Body of pancreas (tissue), 4 donors: ENCODE measurements around the gene WNT5B. TPM values are rescaled to one million over a fixed set of nuclear protein-coding genes. Genes with fewer than 3 reads are reported as not detected.
A peak's percentile ranks its signal among the peaks of the same experiment; 100 is the strongest.

Experiments
- ATAC-seq: fragments of 150-250 bp; one replicate; pipeline ENCODE4 v1.9.1; 2016
- DNase-seq, 4 donors: peaks; one replicate each; pipeline ENCODE4 v3.0.0-alpha.2; 2019
- H3K27ac ChIP-seq, 4 donors: fragments of 200-600 bp; sonication (generic); 1 replicate in 3 of 4; 2 replicates in 1 of 4; pipeline versions ENCODE4 v1.5.1 to v1.6.1; 2016 to 2019; ENCODE audit warnings: mild to moderate bottlenecking in 1 of 4, mixed read lengths in 1 of 4, moderate library complexity in 1 of 4
- H3K27me3 ChIP-seq, 2 donors: fragments of 200-600 bp; sonication (generic); one replicate each; pipeline ENCODE4 v1.6.0; 2016; ENCODE audit warnings: mild to moderate bottlenecking in 1 of 2
- H3K36me3 ChIP-seq, 2 donors: fragments of 200-600 bp; sonication (generic); replicated peaks in 1 of 2; 2 replicates each; pipeline ENCODE4 v1.5.1; 2016; ENCODE audit warnings: low read depth in 2 of 2; ENCODE audit not compliant: insufficient read depth in 1 of 2
- H3K4me1 ChIP-seq: fragments of 200-600 bp; sonication (generic); one replicate; pipeline ENCODE4 v1.6.0; 2016
- H3K4me3 ChIP-seq, 2 donors: fragments of 200-600 bp; sonication (generic); 1 replicate in 1 of 2; 2 replicates in 1 of 2; pipeline ENCODE4 v1.5.1; 2016 to 2019
- H3K9me3 ChIP-seq, 3 donors: fragments of 200-600 bp; sonication (generic); 1 replicate in 2 of 3; 2 replicates in 1 of 3; pipeline ENCODE4 v1.5.1; 2016
- POLR2A ChIP-seq, 3 donors: fragments of 450-650 bp; IDR thresholded peaks; one replicate each; pipeline ENCODE4 v1.6.1; 2016; ENCODE audit warnings: antibody characterized with exemption in 3 of 3, mild to moderate bottlenecking in 2 of 3
- WGBS, 2 donors: methylation state at CpG; one replicate each; pipeline ENCODE4 v1.1.5; 2017; 5-methylcytosine and 5-hydroxymethylcytosine counted together
- intact Hi-C: fragments of 100-400 bp; cut with DNase I; formaldehyde crosslinking; loops from one replicate; pipeline ENCODE4 v1.15.1; 2023
- total RNA-seq, 2 donors: library from RNA; depleted of rRNA; stranded (reverse); fragments of >200 nt; gene quantifications; one replicate each; pipeline ENCODE4 v1.1.0, GENCODE V29; 2016
- TF ChIP-seq, protein P1 (sequence below), 7 experiments: fragments of 450-650 bp in 4 of 7; fragments of 200-600 bp in 3 of 7; sonication (generic) in 3 of 7; IDR thresholded peaks; one replicate each; pipeline ENCODE4 v1.5.1; 2016 to 2019; ENCODE audit warnings: antibody characterized with exemption in 7 of 7

Gene WNT5B
- total RNA-seq, 2 donors from 2014 or later, result not detected

DNA sequence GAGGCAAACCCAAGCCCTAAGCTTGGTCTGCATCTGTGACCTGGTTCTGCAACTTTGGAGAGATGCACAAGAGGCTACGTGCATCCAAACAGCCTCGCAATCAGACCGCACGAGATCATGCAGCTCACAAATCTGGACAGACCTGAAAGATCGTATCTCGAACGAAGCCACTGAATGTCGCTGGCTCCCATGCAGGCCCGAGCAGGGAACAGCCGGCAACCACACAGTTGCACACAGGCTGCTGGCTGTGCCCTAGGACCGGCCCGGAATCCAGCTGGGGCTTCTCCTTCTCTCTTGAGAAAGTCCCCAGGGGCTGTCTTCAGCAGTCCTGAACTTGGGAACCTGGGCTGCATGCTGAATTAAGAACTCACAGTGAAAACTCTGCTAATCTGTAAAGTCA lies 27.9 kb downstream of the WNT5B start:
- H3K9me3 ChIP-seq, result no peaks in the 10 kb centered on the region
- DNase-seq, result no peak
- no peak for ATAC-seq
- H3K27ac ChIP-seq, result peak overlapping the region in 3 of 4 donors; percentile 93 to 99 (median 99)
- intact Hi-C loops, result no loop called here
- TF ChIP-seq, protein P1, sequence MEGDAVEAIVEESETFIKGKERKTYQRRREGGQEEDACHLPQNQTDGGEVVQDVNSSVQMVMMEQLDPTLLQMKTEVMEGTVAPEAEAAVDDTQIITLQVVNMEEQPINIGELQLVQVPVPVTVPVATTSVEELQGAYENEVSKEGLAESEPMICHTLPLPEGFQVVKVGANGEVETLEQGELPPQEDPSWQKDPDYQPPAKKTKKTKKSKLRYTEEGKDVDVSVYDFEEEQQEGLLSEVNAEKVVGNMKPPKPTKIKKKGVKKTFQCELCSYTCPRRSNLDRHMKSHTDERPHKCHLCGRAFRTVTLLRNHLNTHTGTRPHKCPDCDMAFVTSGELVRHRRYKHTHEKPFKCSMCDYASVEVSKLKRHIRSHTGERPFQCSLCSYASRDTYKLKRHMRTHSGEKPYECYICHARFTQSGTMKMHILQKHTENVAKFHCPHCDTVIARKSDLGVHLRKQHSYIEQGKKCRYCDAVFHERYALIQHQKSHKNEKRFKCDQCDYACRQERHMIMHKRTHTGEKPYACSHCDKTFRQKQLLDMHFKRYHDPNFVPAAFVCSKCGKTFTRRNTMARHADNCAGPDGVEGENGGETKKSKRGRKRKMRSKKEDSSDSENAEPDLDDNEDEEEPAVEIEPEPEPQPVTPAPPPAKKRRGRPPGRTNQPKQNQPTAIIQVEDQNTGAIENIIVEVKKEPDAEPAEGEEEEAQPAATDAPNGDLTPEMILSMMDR (IDR thresholded peaks at IDR 0.05), result no peak
- TF ChIP-seq POLR2A (IDR thresholded peaks at IDR 0.05), result no peak
- H3K27me3 ChIP-seq, result no peaks in the 10 kb centered on the region
- H3K4me1 ChIP-seq, result peaks cover 43% of the 10 kb centered on the region
- WGBS, 2 donors, result 73 to 90% methylated on average over 5 to 12 of the region's 12 CpGs
- no peak overlapping the region for H3K4me3 ChIP-seq
- H3K36me3 ChIP-seq, result no peaks in the 10 kb centered on the region

- H3K4me1 ChIP-seq, result peaks cover 44% of the 10 kb centered on the region
- intact Hi-C loops, result no loop called here
- WGBS, 2 donors, result 5 to 57% methylated on average over 1 of the region's 1 CpG
- peak overlapping the region in 3 of 4 donors; percentile 93 to 99 (median 99) for H3K27ac ChIP-seq
- H3K36me3 ChIP-seq, result no peaks in the 10 kb centered on the region
- no peaks in the 10 kb centered on the region for H3K27me3 ChIP-seq
- ATAC-seq (no peak), DNase-seq (peak in 2 of 4 donors; percentile 45 to 52)
- H3K9me3 ChIP-seq, result no peaks in the 10 kb centered on the region
- TF ChIP-seq POLR2A (IDR thresholded peaks at IDR 0.05), result no peak
- TF ChIP-seq, protein P1 (IDR thresholded peaks at IDR 0.05), result no peak
- H3K4me3 ChIP-seq, result no peak overlapping the region
These were observed 28.7 kb downstream of the WNT5B start for GRCh38 chr12:1657688-1658087.

DNA sequence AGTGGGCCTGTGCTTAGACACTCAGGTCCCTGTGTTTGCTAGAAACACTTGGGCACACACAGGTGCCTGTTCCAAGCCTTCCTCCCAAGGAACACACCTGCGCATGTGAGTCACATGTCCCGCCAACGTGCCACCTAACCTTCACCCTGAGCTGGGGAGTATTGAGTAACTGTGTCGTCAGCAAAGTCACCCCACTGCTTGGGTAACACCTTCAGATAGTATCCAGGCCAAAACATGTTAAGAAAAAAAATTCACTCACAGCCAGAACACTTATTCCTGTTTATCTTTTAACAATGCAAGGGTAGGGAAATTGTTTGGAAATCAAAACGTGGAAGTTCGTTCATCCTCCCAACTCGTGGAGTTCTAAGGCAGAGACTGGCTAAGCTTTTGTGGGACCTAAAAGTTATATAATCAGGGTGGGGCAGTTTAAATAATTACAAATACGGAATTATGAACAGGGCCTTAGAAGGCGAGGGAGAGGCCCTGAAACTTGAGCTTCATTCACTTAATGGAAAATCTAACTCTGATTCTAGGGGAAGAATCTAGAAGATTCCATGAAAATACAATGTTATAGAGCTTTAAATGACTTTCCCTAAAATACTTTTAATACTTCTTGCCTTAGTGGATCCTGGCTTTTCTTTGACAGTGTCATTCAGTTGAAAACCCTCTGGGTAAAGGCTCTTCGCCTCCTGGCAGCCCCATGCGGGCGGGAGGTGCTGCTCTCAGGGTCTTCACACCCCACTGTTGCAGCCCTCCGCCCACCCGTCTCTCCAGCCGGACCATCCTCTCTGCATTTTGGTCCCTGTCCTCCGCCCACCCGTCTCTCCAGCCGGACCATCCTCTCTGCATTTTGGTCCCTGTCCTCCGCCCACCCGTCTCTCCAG lies 31.5 kb downstream of the WNT5B start:
- ATAC-seq (peak; percentile 77), DNase-seq (peak; percentile 95 to 98 (median 98))
- peaks cover 47% of the 10 kb centered on the region for H3K4me1 ChIP-seq
- 39 to 40% methylated on average over 16 to 18 of the region's 20 CpGs for WGBS, 2 donors
- H3K27me3 ChIP-seq, result no peaks in the 10 kb centered on the region
- peak overlapping the region; percentile 93 to 99 (median 96) for H3K27ac ChIP-seq
- H3K9me3 ChIP-seq, result no peaks in the 10 kb centered on the region
- intact Hi-C loops, result no loop called here
- H3K4me3 ChIP-seq, result no peak overlapping the region
- peak in 2 of 3 donors; percentile 67 to 77 for TF ChIP-seq POLR2A (IDR thresholded peaks at IDR 0.05)
- TF ChIP-seq, protein P1 (IDR thresholded peaks at IDR 0.05), result peak in 1 of 7 experiments; percentile 11
- no peaks in the 10 kb centered on the region for H3K36me3 ChIP-seq

- intact Hi-C loops, result no loop called here
- WGBS, 2 donors, result 7 to 8% methylated on average over 26 to 55 of the region's 69 CpGs
These were observed 32.7 kb downstream of the WNT5B start for GRCh38 chr12:1661553-1662335.

More at GRCh38 chr12:1661553-1662335, 32.7 kb downstream of the WNT5B start:
- Histone ChIP-seq H3K9me3 (no peaks in the 10 kb centered on the region), H3K4me1 (peaks cover 53% of the 10 kb centered on the region), H3K27ac (peak overlapping the region; percentile 93 to 99 (median 98)), H3K4me3 (no peak overlapping the region), H3K36me3 (no peaks in the 10 kb centered on the region), H3K27me3 (no peaks in the 10 kb centered on the region)
- DNase-seq (peak; percentile 96 to 98 (median 98)), ATAC-seq (peak; percentile 86)
- TF ChIP-seq, protein P1 (IDR thresholded peaks at IDR 0.05), result peak in 1 of 7 experiments; percentile 7
- peak; percentile 69 to 86 (median 85) for TF ChIP-seq POLR2A (IDR thresholded peaks at IDR 0.05)
